ENCODE measurements around the gene SNRK.

GRCh38 chr3:43353393-43353792, 67.1 kb downstream of the SNRK start:
- TF ChIP-seq CTCF (IDR thresholded peaks at IDR 0.05): no peak
- no peak for TF ChIP-seq ZFX (IDR thresholded peaks at IDR 0.05; ENCODE audit: borderline replicate concordance)
